ENCODE results near the gene TFF1. TPM values are rescaled to one million over a fixed set of nuclear protein-coding genes. Genes with fewer than 3 reads are reported as not detected.

Gene TFF1
- total and polyA plus RNA-seq, 2 of the 4 experiments (the other 2 are of a cell fraction): not detected

DNA sequence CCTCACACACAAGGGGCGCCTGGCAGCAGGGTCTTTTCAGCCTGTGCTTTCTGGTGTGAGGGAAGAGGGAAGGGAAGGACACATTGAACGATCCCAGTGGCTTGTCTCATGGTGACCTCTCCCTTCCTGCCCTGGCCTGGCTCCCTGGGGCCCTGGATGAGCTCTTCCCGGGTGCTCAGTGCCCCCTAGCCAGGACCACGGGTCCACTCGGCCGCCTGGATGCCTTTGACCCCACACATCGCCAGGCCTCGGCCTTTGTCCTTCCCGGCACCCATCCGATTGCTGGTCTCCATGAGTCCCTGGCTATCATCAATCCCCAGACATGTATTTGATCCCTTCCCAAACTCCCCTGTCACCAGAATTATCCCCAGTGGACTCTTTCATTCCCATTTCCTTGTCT is 45.1 kb downstream of the TFF1 start:
- Histone ChIP-seq H3K27ac (ENCODE audit: insufficient read depth, low read length) (no peak overlapping the region), H3K9me1 (ENCODE audit: insufficient read depth, low read length) (no peaks in the 10 kb centered on the region), H3K18ac (ENCODE audit: low read depth, low read length) (no peak overlapping the region), H4K5ac (ENCODE audit: low read depth, low read length) (no peak overlapping the region), H2AFZ (replicated peaks; ENCODE audit: low read length, poor library complexity) (no peak overlapping the region), H2AK9ac (replicated peaks; ENCODE audit: low read depth, low read length, poor library complexity) (no peak overlapping the region), H3K79me1 (ENCODE audit: low read depth in 1 of 2, low read length in 2 of 2) (no peaks in the 10 kb centered on the region), H2BK120ac (ENCODE audit: low read depth, low read length) (no peak overlapping the region), H2AK5ac (ENCODE audit: low read depth, low read length) (no peak overlapping the region), H3K4me1 (ENCODE audit: control insufficient read depth, insufficient read depth, low read length) (no peaks in the 10 kb centered on the region), H3K9me3 (ENCODE audit: control insufficient read depth, insufficient read depth, low read length) (no peaks in the 10 kb centered on the region), H4K91ac (ENCODE audit: insufficient read depth, low read depth, low read length) (no peak overlapping the region), H3K56ac (ENCODE audit: extremely low read depth, insufficient read depth, low read length) (no peak overlapping the region), H3K36me3 (ENCODE audit: control insufficient read depth, insufficient read depth, low read length) (no peaks in the 10 kb centered on the region), H3K9ac (ENCODE audit: low read depth, low read length) (no peak overlapping the region), H3K4me2 (ENCODE audit: low read depth, low read length) (no peak overlapping the region), H3K4me3 (ENCODE audit: insufficient read depth, low read depth, low read length) (no peak overlapping the region), H3K14ac (replicated peaks; ENCODE audit: low read depth, low read length) (no peak overlapping the region), H3K4ac (ENCODE audit: low read depth, low read length) (no peak overlapping the region), H2BK20ac (ENCODE audit: low read depth, low read length) (no peak overlapping the region), H2BK15ac (ENCODE audit: low read depth, low read length) (no peak overlapping the region), H3K27me3 (ENCODE audit: control insufficient read depth, insufficient read depth, low read length) (peaks cover 30% of the 10 kb centered on the region), H3K23ac (ENCODE audit: low read depth, low read length) (no peak overlapping the region), H4K20me1 (ENCODE audit: insufficient read depth, low read length) (no peaks in the 10 kb centered on the region; the same call in 1 of the 2 replicates), H4K8ac (ENCODE audit: low read depth in 2 of 2, low read length in 2 of 2) (no peak overlapping the region), H2BK5ac (ENCODE audit: low read depth, low read length, poor library complexity, severe bottlenecking) (no peak overlapping the region)
- ChIA-PET CTCF (no interaction called here), POLR2A (ENCODE audit: unreplicated experiment) (no interaction called here)
- TF ChIP-seq FOS (IDR thresholded peaks at IDR 0.05; ENCODE audit: low read depth, low read length): no peak
- TF ChIP-seq BHLHE40 (IDR thresholded peaks at IDR 0.05; ENCODE audit: low read depth, low read length): no peak
- no peak for TF ChIP-seq RFX5 (IDR thresholded peaks at IDR 0.05; ENCODE audit: low read depth, low read length)
- TF ChIP-seq RAD21 (IDR thresholded peaks at IDR 0.05; ENCODE audit: low read length): no peak
- TF ChIP-seq, protein P1, sequence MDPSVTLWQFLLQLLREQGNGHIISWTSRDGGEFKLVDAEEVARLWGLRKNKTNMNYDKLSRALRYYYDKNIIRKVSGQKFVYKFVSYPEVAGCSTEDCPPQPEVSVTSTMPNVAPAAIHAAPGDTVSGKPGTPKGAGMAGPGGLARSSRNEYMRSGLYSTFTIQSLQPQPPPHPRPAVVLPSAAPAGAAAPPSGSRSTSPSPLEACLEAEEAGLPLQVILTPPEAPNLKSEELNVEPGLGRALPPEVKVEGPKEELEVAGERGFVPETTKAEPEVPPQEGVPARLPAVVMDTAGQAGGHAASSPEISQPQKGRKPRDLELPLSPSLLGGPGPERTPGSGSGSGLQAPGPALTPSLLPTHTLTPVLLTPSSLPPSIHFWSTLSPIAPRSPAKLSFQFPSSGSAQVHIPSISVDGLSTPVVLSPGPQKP (IDR thresholded peaks at IDR 0.05; ENCODE audit: borderline replicate concordance, low read depth, low read length): no peak
- TF ChIP-seq, protein P2, sequence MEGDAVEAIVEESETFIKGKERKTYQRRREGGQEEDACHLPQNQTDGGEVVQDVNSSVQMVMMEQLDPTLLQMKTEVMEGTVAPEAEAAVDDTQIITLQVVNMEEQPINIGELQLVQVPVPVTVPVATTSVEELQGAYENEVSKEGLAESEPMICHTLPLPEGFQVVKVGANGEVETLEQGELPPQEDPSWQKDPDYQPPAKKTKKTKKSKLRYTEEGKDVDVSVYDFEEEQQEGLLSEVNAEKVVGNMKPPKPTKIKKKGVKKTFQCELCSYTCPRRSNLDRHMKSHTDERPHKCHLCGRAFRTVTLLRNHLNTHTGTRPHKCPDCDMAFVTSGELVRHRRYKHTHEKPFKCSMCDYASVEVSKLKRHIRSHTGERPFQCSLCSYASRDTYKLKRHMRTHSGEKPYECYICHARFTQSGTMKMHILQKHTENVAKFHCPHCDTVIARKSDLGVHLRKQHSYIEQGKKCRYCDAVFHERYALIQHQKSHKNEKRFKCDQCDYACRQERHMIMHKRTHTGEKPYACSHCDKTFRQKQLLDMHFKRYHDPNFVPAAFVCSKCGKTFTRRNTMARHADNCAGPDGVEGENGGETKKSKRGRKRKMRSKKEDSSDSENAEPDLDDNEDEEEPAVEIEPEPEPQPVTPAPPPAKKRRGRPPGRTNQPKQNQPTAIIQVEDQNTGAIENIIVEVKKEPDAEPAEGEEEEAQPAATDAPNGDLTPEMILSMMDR (conservative IDR thresholded peaks at IDR 0.05; ENCODE audit: low read depth, low read length): no peak
- TF ChIP-seq MAZ (IDR thresholded peaks at IDR 0.05; ENCODE audit: borderline replicate concordance, low read depth, low read length): no peak
- no peak for TF ChIP-seq MAFK (IDR thresholded peaks at IDR 0.05; ENCODE audit: low read depth, low read length)
- TF ChIP-seq POLR2A (IDR thresholded peaks at IDR 0.05; ENCODE audit: low read depth, low read length): no peak
- no peak for TF ChIP-seq CHD1 (IDR thresholded peaks at IDR 0.05; ENCODE audit: low read depth, low read length)
- no peak for TF ChIP-seq CEBPB (IDR thresholded peaks at IDR 0.05; ENCODE audit: low read depth, low read length)
- TF ChIP-seq, protein P3, sequence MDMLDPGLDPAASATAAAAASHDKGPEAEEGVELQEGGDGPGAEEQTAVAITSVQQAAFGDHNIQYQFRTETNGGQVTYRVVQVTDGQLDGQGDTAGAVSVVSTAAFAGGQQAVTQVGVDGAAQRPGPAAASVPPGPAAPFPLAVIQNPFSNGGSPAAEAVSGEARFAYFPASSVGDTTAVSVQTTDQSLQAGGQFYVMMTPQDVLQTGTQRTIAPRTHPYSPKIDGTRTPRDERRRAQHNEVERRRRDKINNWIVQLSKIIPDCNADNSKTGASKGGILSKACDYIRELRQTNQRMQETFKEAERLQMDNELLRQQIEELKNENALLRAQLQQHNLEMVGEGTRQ (IDR thresholded peaks at IDR 0.05; ENCODE audit: low read depth, low read length): no peak
- TF ChIP-seq RCOR1 (IDR thresholded peaks at IDR 0.05; ENCODE audit: insufficient replicate concordance, low read length): no peak
- no TSS peak for BruUV-seq (replicated peaks)
- in situ Hi-C loops (cut with MboI; ENCODE audit: low sequenced_read_pairs): no loop called here
- dilution Hi-C loops (cut with HindIII; ENCODE audit: low sequenced_read_pairs, unreplicated experiment): no loop called here
- intact Hi-C loops (cut with micrococcal nuclease): no loop called here
- WGBS, 2 experiments (ENCODE audit: extremely low coverage in 2 of 2, insufficient read length in 1 of 2): 66% methylated on average over 8 of the region's 10 CpGs; no CpG with 5 or more reads in 1 of the 2 experiments
- DNase-seq (no peak), ATAC-seq (ENCODE audit: low read depth) (no peak)
